IMR-90 (cell line): ENCODE data around the gene ABL2. TPM values are rescaled to one million over a fixed set of nuclear protein-coding genes. Genes with fewer than 3 reads are reported as not detected.

ENCODE experiments used
- ATAC-seq: fragments of 200-7000 bp; cut with Tn5 transposase; 2 replicates; pipeline ENCODE4 v1.9.1; 2020; ENCODE audit warnings: low read depth, mild to moderate bottlenecking, moderate library complexity
- BruUV-seq: library from RNA; stranded (reverse); fragments of 400-500 nt; replicated peaks from 2 replicates; lab custom pipeline; 2021; lab: Mats Ljungman, UMichigan
- CTCF ChIA-PET: fragments of 300-600 bp; formaldehyde crosslinking; extraction: SDS; loops from one replicate; lab custom pipeline; 2021; ENCODE audit warnings: antibody characterized with exemption; lab: Yijun Ruan, JAX
- POLR2A ChIA-PET: fragments of 300-600 bp; sonication (Branson Sonifier 250); formaldehyde crosslinking; loops from one replicate; lab custom pipeline; 2022; ENCODE audit warnings: antibody characterized with exemption; ENCODE audit not compliant: unreplicated experiment; lab: Charles Lee
- DNase-seq: peaks from one replicate; pipeline ENCODE4 v3.0.0; 2013
- H2AFZ ChIP-seq: replicated peaks from 2 replicates; pipeline ENCODE3; 2013; ENCODE audit warnings: low read length, mild to moderate bottlenecking; ENCODE audit not compliant: poor library complexity
- H2AK5ac ChIP-seq: 2 replicates; pipeline ENCODE4 v1.6.1; 2013; ENCODE audit warnings: low read depth, low read length, inconsistent platforms
- H2AK9ac ChIP-seq: replicated peaks from 2 replicates; pipeline ENCODE3; 2013; ENCODE audit warnings: mild to moderate bottlenecking, low read depth, low read length, moderate library complexity; ENCODE audit not compliant: poor library complexity
- H2BK120ac ChIP-seq: 2 replicates; pipeline ENCODE4 v1.6.1; 2013; ENCODE audit warnings: low read depth, low read length, inconsistent platforms
- H2BK15ac ChIP-seq: 3 replicates; pipeline ENCODE4 v1.6.1; 2013; ENCODE audit warnings: low read depth, low read length, inconsistent platforms
- H2BK20ac ChIP-seq: 2 replicates; pipeline ENCODE4 v1.6.1; 2013; ENCODE audit warnings: low read depth, mild to moderate bottlenecking, inconsistent platforms, low read length, moderate library complexity
- H2BK5ac ChIP-seq: 2 replicates; pipeline ENCODE4 v1.6.1; 2013; ENCODE audit warnings: mild to moderate bottlenecking, low read depth, low read length, inconsistent platforms; ENCODE audit not compliant: poor library complexity, severe bottlenecking
- H3K14ac ChIP-seq: replicated peaks from 2 replicates; pipeline ENCODE4 v1.6.1; 2013; ENCODE audit warnings: low read depth, low read length, inconsistent platforms
- H3K18ac ChIP-seq: 2 replicates; pipeline ENCODE4 v1.6.1; 2013; ENCODE audit warnings: low read depth, low read length, control low read depth
- H3K23ac ChIP-seq: 2 replicates; pipeline ENCODE4 v1.6.1; 2013; ENCODE audit warnings: low read depth, low read length, inconsistent platforms
- H3K27ac ChIP-seq: 2 replicates; pipeline ENCODE4 v1.5.1; 2013; ENCODE audit warnings: mild to moderate bottlenecking, control low read depth, low read length; ENCODE audit not compliant: insufficient read depth
- H3K27me3 ChIP-seq: 2 replicates; pipeline ENCODE4 v1.6.1; 2013; ENCODE audit warnings: low read length; ENCODE audit not compliant: control insufficient read depth, insufficient read depth
- H3K36me3 ChIP-seq: 2 replicates; pipeline ENCODE4 v1.6.1; 2013; ENCODE audit warnings: low read length, mixed read lengths; ENCODE audit not compliant: control insufficient read depth, insufficient read depth
- H3K4ac ChIP-seq: 2 replicates; pipeline ENCODE4 v1.6.1; 2013; ENCODE audit warnings: low read depth, low read length, inconsistent platforms
- H3K4me1 ChIP-seq: 2 replicates; pipeline ENCODE4 v1.6.1; 2013; ENCODE audit warnings: low read length, mixed read lengths; ENCODE audit not compliant: control insufficient read depth, insufficient read depth
- H3K4me2 ChIP-seq: 2 replicates; pipeline ENCODE4 v1.6.1; 2013; ENCODE audit warnings: low read depth, mild to moderate bottlenecking, control low read depth, low read length, moderate library complexity
- H3K4me3 ChIP-seq: 2 replicates; pipeline ENCODE4 v1.5.1; 2013; ENCODE audit warnings: low read depth, mild to moderate bottlenecking, control low read depth, low read length, moderate library complexity; ENCODE audit not compliant: insufficient read depth
- H3K56ac ChIP-seq: 2 replicates; pipeline ENCODE4 v1.6.1; 2013; ENCODE audit warnings: low read length, inconsistent platforms; ENCODE audit not compliant: insufficient read depth; ENCODE audit errors: extremely low read depth
- H3K79me1 ChIP-seq, 2 experiments: 2 replicates each; pipeline ENCODE4 v1.6.1; 2013; ENCODE audit warnings: low read length in 2 of 2, inconsistent platforms in 1 of 2, low read depth in 1 of 2
- H3K9ac ChIP-seq: 2 replicates; pipeline ENCODE4 v1.6.1; 2013; ENCODE audit warnings: low read depth, low read length, control low read depth
- H3K9me1 ChIP-seq: 2 replicates; pipeline ENCODE4 v1.6.1; 2013; ENCODE audit warnings: low read length, inconsistent platforms; ENCODE audit not compliant: insufficient read depth
- H3K9me3 ChIP-seq: 2 replicates; pipeline ENCODE4 v1.6.1; 2013; ENCODE audit warnings: low read length; ENCODE audit not compliant: control insufficient read depth, insufficient read depth
- H4K20me1 ChIP-seq: 2 replicates; pipeline ENCODE4 v1.6.1; 2013; ENCODE audit warnings: low read length, inconsistent platforms; ENCODE audit not compliant: insufficient read depth
- H4K5ac ChIP-seq: 2 replicates; pipeline ENCODE4 v1.6.1; 2013; ENCODE audit warnings: mild to moderate bottlenecking, low read depth, low read length, control low read depth
- H4K8ac ChIP-seq, 2 experiments: 2 replicates each; pipeline ENCODE4 v1.6.1; 2013; ENCODE audit warnings: low read depth in 2 of 2, low read length in 2 of 2, control low read depth in 1 of 2, inconsistent platforms in 1 of 2
- H4K91ac ChIP-seq: 2 replicates; pipeline ENCODE4 v1.6.1; 2013; ENCODE audit warnings: low read depth, low read length, inconsistent platforms; ENCODE audit not compliant: insufficient read depth
- BHLHE40 ChIP-seq: fragments of 150-350 bp; IDR thresholded peaks from 2 replicates; pipeline ENCODE4 v1.6.1; 2016; ENCODE audit warnings: mild to moderate bottlenecking, low read depth, low read length
- CEBPB ChIP-seq: IDR thresholded peaks from 2 replicates; pipeline ENCODE4 v1.6.1; 2012; ENCODE audit warnings: low read depth, low read length, improper control_type of control experiment
- CTCF ChIP-seq: conservative IDR thresholded peaks from 2 replicates; pipeline ENCODE4 v1.5.1; 2012; ENCODE audit warnings: mild to moderate bottlenecking, low read depth, low read length, improper control_type of control experiment
- ELK1 ChIP-seq: fragments of 150-350 bp; IDR thresholded peaks from 2 replicates; pipeline ENCODE4 v1.6.1; 2016; ENCODE audit warnings: low read depth, mild to moderate bottlenecking, low read length, moderate library complexity, borderline replicate concordance
- MAFK ChIP-seq: IDR thresholded peaks from 2 replicates; pipeline ENCODE4 v1.6.1; 2012; ENCODE audit warnings: low read depth, low read length, improper control_type of control experiment
- MAZ ChIP-seq: IDR thresholded peaks from 2 replicates; pipeline ENCODE4 v1.6.1; 2012; ENCODE audit warnings: low read depth, mild to moderate bottlenecking, low read length, improper control_type of control experiment, moderate library complexity, borderline replicate concordance
- NFE2L2 ChIP-seq: fragments of 150-350 bp; IDR thresholded peaks from 2 replicates; pipeline ENCODE4 v1.6.1; 2016; ENCODE audit warnings: low read depth, mild to moderate bottlenecking, low read length
- POLR2A ChIP-seq: IDR thresholded peaks from 2 replicates; pipeline ENCODE4 v1.6.1; 2012; ENCODE audit warnings: mild to moderate bottlenecking, low read depth, low read length
- RAD21 ChIP-seq: IDR thresholded peaks from 2 replicates; pipeline ENCODE4 v1.6.1; 2012; ENCODE audit warnings: low read length, improper control_type of control experiment
- RCOR1 ChIP-seq: IDR thresholded peaks from 2 replicates; pipeline ENCODE4 v1.6.1; 2012; ENCODE audit warnings: mild to moderate bottlenecking, low read length, improper control_type of control experiment; ENCODE audit not compliant: insufficient replicate concordance
- RFX5 ChIP-seq: IDR thresholded peaks from 2 replicates; pipeline ENCODE4 v1.8.0; 2012; ENCODE audit warnings: low read depth, mild to moderate bottlenecking, low read length, moderate library complexity
- SMC3 ChIP-seq: fragments of 150-350 bp; IDR thresholded peaks from 2 replicates; pipeline ENCODE4 v1.6.1; 2016; ENCODE audit warnings: low read depth, mild to moderate bottlenecking, antibody characterized with exemption, low read length, moderate library complexity
- USF2 ChIP-seq: fragments of 150-350 bp; IDR thresholded peaks from 2 replicates; pipeline ENCODE4 v1.6.1; 2017; ENCODE audit warnings: mild to moderate bottlenecking, antibody characterized with exemption, low read length, low read depth
- WGBS, 2 experiments: methylation state at CpG; one replicate each; pipeline versions ENCODE4 v1.1.5 to v1.1.7; 2013; ENCODE audit warnings: missing lambda C conversion rate in 2 of 2; ENCODE audit not compliant: insufficient read length in 1 of 2; ENCODE audit errors: extremely low coverage in 2 of 2; 5-methylcytosine and 5-hydroxymethylcytosine counted together
- dilution Hi-C: fragments of 300-500 bp; cut with HindIII; formaldehyde crosslinking; loops from one replicate; pipeline ENCODE4 v1.14.3; 2018; ENCODE audit warnings: low sequenced_read_pairs; ENCODE audit not compliant: unreplicated experiment
- in situ Hi-C: fragments of 300-500 bp; cut with MboI; formaldehyde crosslinking; loops from 3 replicates; pipeline ENCODE4 v1.14.3; 2019; ENCODE audit warnings: low sequenced_read_pairs, inconsistent platforms, mixed read lengths
- intact Hi-C: fragments of 100-400 bp; cut with micrococcal nuclease; formaldehyde crosslinking; loops from 2 replicates; pipeline ENCODE4 v1.10.0; 2022
- polyA plus RNA-seq, 3 experiments: library from polyadenylated mRNA; depleted of rRNA; stranded (reverse); fragments of >200 nt; gene quantifications; 2 replicates each; pipeline ENCODE4 v1.2.3, GENCODE V29; 2012; ENCODE audit warnings: low replicate concordance in 1 of 3
- total RNA-seq: library from RNA; depleted of rRNA; stranded (reverse); fragments of >200 nt; gene quantifications from 2 replicates; pipeline ENCODE4 v1.2.3, GENCODE V29; 2012

ABL2 gene
- total and polyA plus RNA-seq, 2 of the 4 experiments (the other 2 are of a cell fraction) = 9.7 to 110 TPM

- Histone ChIP-seq H3K23ac (no peak overlapping the region), H2AFZ (no peak overlapping the region), H3K9me3 (no peaks in the 10 kb centered on the region), H4K91ac (no peak overlapping the region), H3K79me1 (no peaks in the 10 kb centered on the region), H2BK120ac (no peak overlapping the region), H4K8ac (no peak overlapping the region), H2BK15ac (no peak overlapping the region), H3K4ac (no peak overlapping the region), H3K27ac (no peak overlapping the region), H3K27me3 (no peaks in the 10 kb centered on the region), H2AK9ac (no peak overlapping the region), H3K4me1 (no peaks in the 10 kb centered on the region), H3K4me3 (no peak overlapping the region), H3K56ac (no peak overlapping the region), H3K9me1 (no peaks in the 10 kb centered on the region), H3K18ac (no peak overlapping the region), H4K5ac (no peak overlapping the region), H2AK5ac (no peak overlapping the region), H2BK20ac (no peak overlapping the region), H3K14ac (no peak overlapping the region), H4K20me1 (no peaks in the 10 kb centered on the region), H3K36me3 (no peaks in the 10 kb centered on the region), H3K4me2 (no peak overlapping the region), H2BK5ac (no peak overlapping the region), H3K9ac (no peak overlapping the region)
- no peak for ATAC-seq
- ChIA-PET POLR2A (no interaction called here), CTCF (no interaction called here)
- BruUV-seq = no TSS peak
- intact Hi-C loops (no loop called here), in situ Hi-C loops (loop anchor here (25.0 kb wide), 1 partner anchor 571 kb away; no protein-coding TSS in a partner anchor), dilution Hi-C loops (no loop called here)
- 88% methylated on average over 1 of the region's 5 CpGs; no CpG with 5 or more reads in 1 of the 2 experiments for WGBS, 2 experiments
- TF ChIP-seq USF2 (no peak), BHLHE40 (no peak), SMC3 (no peak), MAZ (no peak), CEBPB (no peak), RFX5 (no peak), POLR2A (no peak), RCOR1 (no peak), CTCF (no peak), MAFK (no peak), ELK1 (no peak), NFE2L2 (no peak), RAD21 (no peak)
- no peak for DNase-seq
Measured at GRCh38 chr1:179241530-179242097, 12.1 kb upstream of the ABL2 start.
